ENCODE results near the gene BCAS3. TPM values are rescaled to one million over a fixed set of nuclear protein-coding genes. Genes with fewer than 3 reads are reported as not detected.

The BCAS3 gene
- total RNA-seq, 1 experiment from 2014 or later: 26.3 TPM

GRCh38 chr17:61352408-61352770, 674.7 kb downstream of the BCAS3 start:
- no peak overlapping the region for H3K4me3 ChIP-seq (replicated peaks in 1 of 2; ENCODE audit: low read depth in 1 of 2, low read length in 2 of 2)
- CTCF ChIA-PET: no interaction called here
- RAD21 ChIA-PET (ENCODE audit: low non-redundant PET in 1 of 2, low total read pairs in 2 of 2, uncharacterized antibody in 2 of 2, unreplicated experiment in 2 of 2): no interaction called here
- no peak for DNase-seq (ENCODE audit: low read depth, low spot score)
- no peaks in the 10 kb centered on the region for H4K20me1 ChIP-seq (ENCODE audit: insufficient read depth)
- no peaks in the 10 kb centered on the region for H3K36me3 ChIP-seq (ENCODE audit: control insufficient read depth in 1 of 2, insufficient read depth in 2 of 2, low read length in 2 of 2)
- intact Hi-C loops (cut with micrococcal nuclease): no loop called here
- no TSS peak for BruUV-seq (replicated peaks)
- no peak overlapping the region for H3K9ac ChIP-seq (ENCODE audit: low read length)
- H3K27ac ChIP-seq (ENCODE audit: low read depth, low read length): no peak overlapping the region
- no peak overlapping the region for H2AFZ ChIP-seq (ENCODE audit: low read depth, low read length, poor library complexity, severe bottlenecking)
- H3K27me3 ChIP-seq (ENCODE audit: insufficient read depth, low read length): no peaks in the 10 kb centered on the region
- H3K4me2 ChIP-seq (ENCODE audit: low read length): no peak overlapping the region
- H3K9me3 ChIP-seq (ENCODE audit: control insufficient read depth in 1 of 2, insufficient read depth in 1 of 2, low read depth in 1 of 2, low read length in 2 of 2): no peaks in the 10 kb centered on the region
- peaks cover 6 to 9% of the 10 kb centered on the region in 2 experiments for H3K4me1 ChIP-seq (ENCODE audit: control insufficient read depth in 1 of 2, insufficient read depth in 2 of 2, low read length in 2 of 2)
- no peaks in the 10 kb centered on the region for H3K9me2 ChIP-seq (ENCODE audit: insufficient read depth)
- TF ChIP-seq REST (IDR thresholded peaks at IDR 0.05; ENCODE audit: low read depth): no peak
- no peak for TF ChIP-seq ATF3 (IDR thresholded peaks at IDR 0.05)
- no peak for TF ChIP-seq RAD21 (IDR thresholded peaks at IDR 0.05; ENCODE audit: low read depth)
- no peak for TF ChIP-seq SRF (IDR thresholded peaks at IDR 0.05; ENCODE audit: low read depth)
- no peak for TF ChIP-seq ZBTB33 (IDR thresholded peaks at IDR 0.05; ENCODE audit: extremely low read depth, insufficient replicate concordance, low read length)
- no peak for TF ChIP-seq POLR2A (IDR thresholded peaks at IDR 0.05; ENCODE audit: borderline replicate concordance, extremely low read depth, insufficient read depth, insufficient read length)
- TF ChIP-seq ELF1 (IDR thresholded peaks at IDR 0.05; ENCODE audit: borderline replicate concordance, low read depth): no peak
- TF ChIP-seq YY1 (IDR thresholded peaks at IDR 0.05; ENCODE audit: extremely low read depth, insufficient replicate concordance, low read depth, low read length): no peak
- no peak for TF ChIP-seq ZFX (IDR thresholded peaks at IDR 0.05)
- no peak for TF ChIP-seq CBX3 (IDR thresholded peaks at IDR 0.05; ENCODE audit: low read depth)
- TF ChIP-seq EZH2 (IDR thresholded peaks at IDR 0.05): no peak
- TF ChIP-seq CEBPB (IDR thresholded peaks at IDR 0.05; ENCODE audit: low read depth): no peak
- no peak for TF ChIP-seq MAX (IDR thresholded peaks at IDR 0.05)
- TF ChIP-seq JUND (IDR thresholded peaks at IDR 0.05): no peak
- TF ChIP-seq EGR1 (IDR thresholded peaks at IDR 0.05; ENCODE audit: low read depth): no peak
- TF ChIP-seq POLR2AphosphoS5 (IDR thresholded peaks at IDR 0.05; ENCODE audit: low read depth, low read length): no peak
- POLR2A ChIA-PET: no interaction called here
- H3K79me2 ChIP-seq (ENCODE audit: insufficient read depth, low read length): no peaks in the 10 kb centered on the region
- ATAC-seq: no peak

All from HCT116 (cell line).